ENCODE results near the gene GPHN.

DNA sequence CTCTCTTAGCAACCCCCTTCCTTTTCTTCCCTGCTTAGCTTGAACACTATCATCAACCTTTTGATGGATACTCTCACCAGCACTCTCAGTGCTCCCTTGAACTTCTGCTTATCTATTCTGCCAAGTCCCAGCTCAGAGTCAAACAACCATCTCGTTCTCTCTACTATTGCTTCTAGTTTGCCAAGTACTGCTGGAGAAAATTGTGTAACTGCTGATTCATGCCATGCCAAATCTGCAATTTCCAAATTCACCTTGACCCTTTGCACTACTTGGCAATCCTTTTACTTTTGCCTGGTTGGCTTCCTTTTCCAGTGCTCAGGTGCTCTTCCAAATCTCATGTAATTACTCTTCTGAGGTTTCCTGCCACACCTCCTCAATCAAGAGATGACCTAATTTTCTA, 24.6 kb upstream of the GPHN start:
- TF ChIP-seq, protein P1, sequence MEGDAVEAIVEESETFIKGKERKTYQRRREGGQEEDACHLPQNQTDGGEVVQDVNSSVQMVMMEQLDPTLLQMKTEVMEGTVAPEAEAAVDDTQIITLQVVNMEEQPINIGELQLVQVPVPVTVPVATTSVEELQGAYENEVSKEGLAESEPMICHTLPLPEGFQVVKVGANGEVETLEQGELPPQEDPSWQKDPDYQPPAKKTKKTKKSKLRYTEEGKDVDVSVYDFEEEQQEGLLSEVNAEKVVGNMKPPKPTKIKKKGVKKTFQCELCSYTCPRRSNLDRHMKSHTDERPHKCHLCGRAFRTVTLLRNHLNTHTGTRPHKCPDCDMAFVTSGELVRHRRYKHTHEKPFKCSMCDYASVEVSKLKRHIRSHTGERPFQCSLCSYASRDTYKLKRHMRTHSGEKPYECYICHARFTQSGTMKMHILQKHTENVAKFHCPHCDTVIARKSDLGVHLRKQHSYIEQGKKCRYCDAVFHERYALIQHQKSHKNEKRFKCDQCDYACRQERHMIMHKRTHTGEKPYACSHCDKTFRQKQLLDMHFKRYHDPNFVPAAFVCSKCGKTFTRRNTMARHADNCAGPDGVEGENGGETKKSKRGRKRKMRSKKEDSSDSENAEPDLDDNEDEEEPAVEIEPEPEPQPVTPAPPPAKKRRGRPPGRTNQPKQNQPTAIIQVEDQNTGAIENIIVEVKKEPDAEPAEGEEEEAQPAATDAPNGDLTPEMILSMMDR (IDR thresholded peaks at IDR 0.05): no peak
- no peak for TF ChIP-seq POLR2A (IDR thresholded peaks at IDR 0.05)

Data from heart left ventricle (tissue), 13 donors.